K562 (cell line): Measurements from ENCODE around the gene TGFBR1. TPM values are rescaled to one million over a fixed set of nuclear protein-coding genes. Genes with fewer than 3 reads are reported as not detected.

Experiments
- BDP1 ChIP-seq: IDR thresholded peaks from 3 replicates; pipeline ENCODE4 v1.6.1; 2011; ENCODE audit not compliant: insufficient read length, insufficient read depth
- BRD4 ChIP-seq: fragments of 200-600 bp; sonication (generic); IDR thresholded peaks from 2 replicates; pipeline ENCODE4 v1.6.1; 2017; ENCODE audit warnings: inconsistent platforms
- CHCHD3 ChIP-seq: fragments of 250-450 bp; sonication (Bioruptor Pico); IDR thresholded peaks from 2 replicates; pipeline ENCODE4 v2.1.2; 2022; ENCODE audit warnings: mild to moderate bottlenecking
- CREBBP ChIP-seq: IDR thresholded peaks from one replicate; pipeline ENCODE4 v1.6.1; 2012; ENCODE audit warnings: low read depth, mild to moderate bottlenecking, control low read depth, inconsistent platforms, low read length
- ETV6 ChIP-seq, 3 experiments: fragments of 150-350 bp in 1 of 3; sonication (generic) in 1 of 3; formaldehyde crosslinking in 1 of 3; IDR thresholded peaks; 2 replicates each; pipeline versions ENCODE4 v1.6.1 to v1.8.0; 2014 to 2022; ENCODE audit warnings: borderline replicate concordance in 2 of 3, low read depth in 2 of 3, antibody characterized with exemption in 1 of 3, low read length in 1 of 3, mild to moderate bottlenecking in 1 of 3, missing genetic modification reagents in 1 of 3
- FOXJ2 ChIP-seq: fragments of 200-800 bp; sonication (Bioruptor generic); IDR thresholded peaks from 2 replicates; pipeline ENCODE4 v1.6.1; 2016; ENCODE audit warnings: missing genetic modification characterization, missing compliant biosample characterization
- HDAC3 ChIP-seq: fragments of 450-650 bp; IDR thresholded peaks from 2 replicates; pipeline ENCODE4 v1.6.1; 2018; ENCODE audit warnings: borderline replicate concordance, mild to moderate bottlenecking, moderate library complexity; ENCODE audit not compliant: partially characterized antibody
- KLF13 ChIP-seq: fragments of 450-650 bp; IDR thresholded peaks from 2 replicates; pipeline ENCODE4 v1.6.1; 2016; ENCODE audit warnings: missing genetic modification characterization, low read depth, mild to moderate bottlenecking, missing compliant biosample characterization, moderate library complexity, borderline replicate concordance
- PML ChIP-seq: IDR thresholded peaks from 2 replicates; pipeline ENCODE4 v1.6.1; 2012; ENCODE audit warnings: low read length, inconsistent platforms
- PRDM10 ChIP-seq: fragments of 450-650 bp; IDR thresholded peaks from 2 replicates; pipeline ENCODE4 v1.6.1; 2018; ENCODE audit not compliant: partially characterized antibody
- PTTG1 ChIP-seq: fragments of 450-650 bp; IDR thresholded peaks from 2 replicates; pipeline ENCODE4 v1.6.1; 2016; ENCODE audit warnings: low read depth, mild to moderate bottlenecking, missing genetic modification characterization, missing compliant biosample characterization
- RBM17 ChIP-seq: fragments of 200-400 bp; formaldehyde crosslinking; IDR thresholded peaks from 2 replicates; pipeline ENCODE4 v1.6.1; 2017; ENCODE audit warnings: low read depth, mild to moderate bottlenecking, low read length, borderline replicate concordance
- SIN3B ChIP-seq: fragments of 450-650 bp; IDR thresholded peaks from 2 replicates; pipeline ENCODE4 v1.6.1; 2017; ENCODE audit warnings: low read depth, mild to moderate bottlenecking, moderate library complexity
- SNRNP70 ChIP-seq: fragments of 200-400 bp; formaldehyde crosslinking; optimal IDR thresholded peaks from 2 replicates; pipeline ENCODE3; 2017; ENCODE audit warnings: low read depth, low read length
- TAF9B ChIP-seq: fragments of 450-650 bp; IDR thresholded peaks from 2 replicates; pipeline ENCODE4 v1.6.1; 2018; ENCODE audit warnings: mild to moderate bottlenecking; ENCODE audit not compliant: partially characterized antibody
- ZBTB8A ChIP-seq: fragments of 450-650 bp; IDR thresholded peaks from 2 replicates; pipeline ENCODE4 v1.6.1; 2018; ENCODE audit warnings: mild to moderate bottlenecking, moderate library complexity; ENCODE audit not compliant: partially characterized antibody
- ZNF445 ChIP-seq: fragments of 250-450 bp; sonication (Bioruptor Pico); IDR thresholded peaks from 2 replicates; pipeline ENCODE4 v1.4.0; 2020; ENCODE audit warnings: low read depth, mild to moderate bottlenecking, moderate library complexity
- ZNF76 ChIP-seq: fragments of 250-450 bp; sonication (Bioruptor Pico); IDR thresholded peaks from 2 replicates; pipeline ENCODE4 v1.4.0; 2020; ENCODE audit warnings: mild to moderate bottlenecking, moderate library complexity, borderline replicate concordance
- polyA plus RNA-seq, 8 experiments: library from polyadenylated mRNA; depleted of rRNA in 4 of 8; stranded (reverse) in 5 of 8; unstranded in 3 of 8; fragments of >200 nt; fragmentation: Nextera tagmentation in 2 of 8; fragmentation: Illumina TruSeq in 1 of 8; extraction: Ambion mirVana in 2 of 8; extraction: Trizol in 1 of 8; gene quantifications; 2 replicates each; pipeline versions ENCODE4 v1.2.1 to v1.2.3, GENCODE V29; 2011 to 2014; ENCODE audit warnings: inconsistent platforms in 1 of 8, missing spikeins in 1 of 8
- total RNA-seq, 7 experiments: library from RNA; depleted of rRNA in 6 of 7; stranded (reverse); fragments of >200 nt in 6 of 7; fragmentation: Illumina TruSeq in 2 of 7; extraction: Trizol in 2 of 7; gene quantifications; 2 replicates each; pipeline versions ENCODE4 v1.2.1 to v1.2.3, GENCODE V29; 2011 to 2021; ENCODE audit warnings: low replicate concordance in 1 of 7
- TF ChIP-seq, protein P1 (sequence below), 2 experiments: fragments of 450-650 bp; IDR thresholded peaks; 2 replicates each; pipeline ENCODE4 v1.6.1; 2018; ENCODE audit warnings: mild to moderate bottlenecking in 2 of 2, low read depth in 1 of 2; ENCODE audit not compliant: partially characterized antibody in 2 of 2

TGFBR1 gene
- total and polyA plus RNA-seq, 9 of the 15 experiments (the other 6 are each of a cell fraction or from before 2014, with no cell fraction given): 15.5 to 62.4 (median 42.7) TPM

- TF ChIP-seq PRDM10 (peak; percentile 32), ZNF76 (no peak; the same call in 1 of the 2 replicates), BRD4 (peak; percentile 15; the same call in 1 of the 2 replicates), RBM17 (no peak), ETV6 (IDR thresholded peaks at IDR 0.05; ENCODE audit: borderline replicate concordance in 1 of 2, low read depth in 2 of 2, low read length in 1 of 2) (peak; percentile 87 to 99; a peak in 3 of 4 replicates), ETV6 (CRISPR knock-in tag; IDR thresholded peaks at IDR 0.05; ENCODE audit: borderline replicate concordance) (no peak), FOXJ2 (no peak), ZNF445 (no peak), KLF13 (no peak), SNRNP70 (no peak), ZBTB8A (no peak), SIN3B (no peak), PTTG1 (tag) (no peak), PML (peak; percentile 88; the same call in 1 of the 2 replicates), BDP1 (no peak), HDAC3 (peak; percentile 24), TAF9B (no peak), CREBBP (no peak), CHCHD3 (no peak)
- TF ChIP-seq, protein P1, sequence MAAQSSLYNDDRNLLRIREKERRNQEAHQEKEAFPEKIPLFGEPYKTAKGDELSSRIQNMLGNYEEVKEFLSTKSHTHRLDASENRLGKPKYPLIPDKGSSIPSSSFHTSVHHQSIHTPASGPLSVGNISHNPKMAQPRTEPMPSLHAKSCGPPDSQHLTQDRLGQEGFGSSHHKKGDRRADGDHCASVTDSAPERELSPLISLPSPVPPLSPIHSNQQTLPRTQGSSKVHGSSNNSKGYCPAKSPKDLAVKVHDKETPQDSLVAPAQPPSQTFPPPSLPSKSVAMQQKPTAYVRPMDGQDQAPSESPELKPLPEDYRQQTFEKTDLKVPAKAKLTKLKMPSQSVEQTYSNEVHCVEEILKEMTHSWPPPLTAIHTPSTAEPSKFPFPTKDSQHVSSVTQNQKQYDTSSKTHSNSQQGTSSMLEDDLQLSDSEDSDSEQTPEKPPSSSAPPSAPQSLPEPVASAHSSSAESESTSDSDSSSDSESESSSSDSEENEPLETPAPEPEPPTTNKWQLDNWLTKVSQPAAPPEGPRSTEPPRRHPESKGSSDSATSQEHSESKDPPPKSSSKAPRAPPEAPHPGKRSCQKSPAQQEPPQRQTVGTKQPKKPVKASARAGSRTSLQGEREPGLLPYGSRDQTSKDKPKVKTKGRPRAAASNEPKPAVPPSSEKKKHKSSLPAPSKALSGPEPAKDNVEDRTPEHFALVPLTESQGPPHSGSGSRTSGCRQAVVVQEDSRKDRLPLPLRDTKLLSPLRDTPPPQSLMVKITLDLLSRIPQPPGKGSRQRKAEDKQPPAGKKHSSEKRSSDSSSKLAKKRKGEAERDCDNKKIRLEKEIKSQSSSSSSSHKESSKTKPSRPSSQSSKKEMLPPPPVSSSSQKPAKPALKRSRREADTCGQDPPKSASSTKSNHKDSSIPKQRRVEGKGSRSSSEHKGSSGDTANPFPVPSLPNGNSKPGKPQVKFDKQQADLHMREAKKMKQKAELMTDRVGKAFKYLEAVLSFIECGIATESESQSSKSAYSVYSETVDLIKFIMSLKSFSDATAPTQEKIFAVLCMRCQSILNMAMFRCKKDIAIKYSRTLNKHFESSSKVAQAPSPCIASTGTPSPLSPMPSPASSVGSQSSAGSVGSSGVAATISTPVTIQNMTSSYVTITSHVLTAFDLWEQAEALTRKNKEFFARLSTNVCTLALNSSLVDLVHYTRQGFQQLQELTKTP (IDR thresholded peaks at IDR 0.05; ENCODE audit: low read depth in 1 of 2, partially characterized antibody in 2 of 2): peak in 1 of 2 experiments; percentile 17
These were observed 47.0 kb upstream of the TGFBR1 start (continued) for GRCh38 chr9:99057665-99058625.
